Eye (tissue), 1 donor: Measurements from ENCODE around the gene FXYD4.
"Not testable (repeated sequence)": the region's sequence is repeated elsewhere in the genome, so short reads cannot be mapped to it uniquely, and the experiment has no call there.

Source experiments
- DNase-seq: peaks from one replicate; pipeline ENCODE4 v3.0.0-alpha.2; 2015

The FXYD4 gene

DNA sequence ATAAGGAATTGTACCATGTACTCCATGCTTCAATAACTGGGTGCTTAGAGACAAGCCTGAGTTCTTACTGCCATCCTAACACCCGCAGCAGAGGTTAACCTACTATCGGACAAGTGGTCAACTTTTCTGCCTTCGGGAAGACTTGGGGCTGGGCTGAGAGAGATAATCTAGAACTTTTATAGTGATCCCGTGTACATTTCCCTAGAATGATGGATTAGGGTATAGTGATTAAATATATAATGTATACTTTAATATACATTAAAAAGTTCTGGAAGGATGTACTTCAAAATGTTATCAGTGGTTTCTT lies 49.7 kb downstream of the FXYD4 start:
- no peak for DNase-seq

DNA sequence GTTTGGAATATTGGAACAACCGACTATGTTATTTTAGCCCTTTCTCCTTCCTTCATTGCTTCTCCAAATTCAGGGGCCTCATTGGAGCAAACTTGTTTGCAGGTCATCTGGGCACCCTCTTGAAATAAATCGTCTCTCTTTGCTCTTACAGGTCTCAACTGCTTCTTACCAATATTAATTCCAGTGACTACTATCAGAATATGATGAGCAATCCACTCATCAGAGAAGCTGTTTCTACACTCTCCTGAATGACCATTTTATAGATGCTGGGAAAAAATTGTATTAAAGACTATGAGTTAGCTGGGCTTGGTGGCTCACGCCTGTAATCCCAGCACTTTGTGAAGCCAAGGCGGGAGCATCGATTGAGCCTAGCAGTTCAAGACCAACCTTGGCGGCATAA lies 50.1 kb downstream of the FXYD4 start:
- DNase-seq = no peak

DNA sequence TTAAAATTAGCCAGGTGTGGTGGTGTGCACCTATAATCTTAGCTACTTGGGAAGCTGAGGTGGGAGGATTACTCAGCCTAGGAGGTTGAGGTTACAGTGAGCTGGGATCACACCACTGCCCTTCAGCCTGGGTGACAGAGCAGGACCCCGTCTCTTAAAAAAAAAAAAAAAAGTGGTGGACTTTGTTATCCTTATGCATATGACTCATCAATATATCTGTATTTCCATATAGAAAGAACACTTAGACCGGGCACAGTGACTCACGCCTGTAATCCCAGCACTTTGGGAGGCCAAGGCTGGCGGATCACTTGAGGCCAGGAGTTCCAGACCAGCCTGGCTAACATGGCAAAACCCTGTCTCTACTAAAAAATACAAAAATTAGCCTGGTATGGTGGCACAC lies 50.5 kb downstream of the FXYD4 start:
- DNase-seq = not testable (repeated sequence)

DNA sequence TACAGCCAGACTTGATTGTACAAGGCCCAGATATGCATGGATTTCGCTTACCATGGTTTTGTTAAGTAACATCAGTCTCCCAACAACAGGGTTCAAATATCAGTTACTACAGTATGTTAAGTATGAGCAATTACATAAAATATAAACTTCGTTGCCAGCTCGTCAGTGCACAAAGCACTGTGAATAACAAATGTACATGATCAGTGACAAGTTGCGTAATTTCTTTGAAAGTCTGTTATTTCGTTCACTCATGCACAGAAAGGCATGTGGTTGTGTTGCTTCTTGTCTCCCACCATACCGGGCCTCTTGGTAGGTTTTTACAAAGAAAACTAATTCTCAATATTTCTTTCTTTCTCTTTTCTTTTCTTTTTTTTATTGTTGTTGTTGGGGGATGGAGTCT lies 53.0 kb downstream of the FXYD4 start:
- no peak for DNase-seq
